WTC11 (cell line): ENCODE results near the gene PIWIL1.

Experiments used
- ATF1 ChIP-seq: sonication (generic); formaldehyde crosslinking; IDR thresholded peaks from 2 replicates; pipeline ENCODE4 v1.8.1; 2023; ENCODE audit warnings: mild to moderate bottlenecking, moderate library complexity, missing genetic modification reagents
- ATF6 ChIP-seq: sonication (generic); formaldehyde crosslinking; IDR thresholded peaks from 2 replicates; pipeline ENCODE4 v1.8.1; 2023; ENCODE audit warnings: mild to moderate bottlenecking, missing genetic modification reagents
- CTCF ChIP-seq: fragments of 200-600 bp; IDR thresholded peaks from 2 replicates; pipeline ENCODE4 v1.8.0; 2022; ENCODE audit warnings: antibody characterized with exemption
- STAT6 ChIP-seq: sonication (generic); formaldehyde crosslinking; conservative IDR thresholded peaks from 2 replicates; pipeline ENCODE4 v1.8.1; 2023; ENCODE audit warnings: mild to moderate bottlenecking, low read depth, missing genetic modification reagents, moderate library complexity
- TEAD1 ChIP-seq: sonication (generic); formaldehyde crosslinking; IDR thresholded peaks from 2 replicates; pipeline ENCODE4 v1.8.0; 2022; ENCODE audit warnings: mild to moderate bottlenecking, missing genetic modification reagents
- TEAD4 ChIP-seq: sonication (generic); formaldehyde crosslinking; IDR thresholded peaks from 2 replicates; pipeline ENCODE4 v1.8.0; 2022; ENCODE audit warnings: mild to moderate bottlenecking, missing genetic modification reagents
- USF1 ChIP-seq: sonication (generic); formaldehyde crosslinking; IDR thresholded peaks from 2 replicates; pipeline ENCODE4 v1.8.0; 2022; ENCODE audit warnings: mild to moderate bottlenecking, missing genetic modification reagents
- USF2 ChIP-seq: sonication (generic); formaldehyde crosslinking; IDR thresholded peaks from 2 replicates; pipeline ENCODE4 v1.8.1; 2023; ENCODE audit warnings: mild to moderate bottlenecking, missing genetic modification reagents, moderate library complexity
- ZNF263 ChIP-seq: sonication (generic); formaldehyde crosslinking; IDR thresholded peaks from 2 replicates; pipeline ENCODE4 v1.8.1; 2022; ENCODE audit warnings: low read depth, mild to moderate bottlenecking, moderate library complexity, missing genetic modification reagents
- ZNF317 ChIP-seq: sonication (generic); formaldehyde crosslinking; IDR thresholded peaks from 2 replicates; pipeline ENCODE4 v1.8.1; 2023; ENCODE audit warnings: low read depth, mild to moderate bottlenecking, moderate library complexity, missing genetic modification reagents, borderline replicate concordance
- ZNF396 ChIP-seq: fragments of 250-450 bp; sonication (Bioruptor Pico); IDR thresholded peaks from 2 replicates; pipeline ENCODE4 v1.8.0; 2021; ENCODE audit warnings: mild to moderate bottlenecking, moderate library complexity, borderline replicate concordance
- TF ChIP-seq, protein P1 (sequence below): fragments of 250-450 bp; sonication (Bioruptor Pico); IDR thresholded peaks from 2 replicates; pipeline ENCODE4 v1.8.0; 2021; ENCODE audit warnings: mild to moderate bottlenecking
- TF ChIP-seq, protein P2 (sequence below): sonication (generic); formaldehyde crosslinking; IDR thresholded peaks from 2 replicates; pipeline ENCODE4 v1.8.0; 2022; ENCODE audit warnings: mild to moderate bottlenecking, missing genetic modification reagents
- TF ChIP-seq, protein P3 (sequence below): sonication (generic); formaldehyde crosslinking; IDR thresholded peaks from 2 replicates; pipeline ENCODE4 v1.8.0; 2022; ENCODE audit warnings: mild to moderate bottlenecking, missing genetic modification reagents

- TF ChIP-seq CTCF (no peak), ZNF317 (CRISPR knock-in tag) (no peak), ATF6 (CRISPR knock-in tag) (no peak), TEAD1 (no peak), TEAD4 (CRISPR knock-in tag) (no peak), USF1 (CRISPR knock-in tag) (no peak), USF2 (CRISPR knock-in tag) (no peak), ZNF396 (no peak), ATF1 (CRISPR knock-in tag) (no peak), ZNF263 (CRISPR knock-in tag) (no peak), STAT6 (CRISPR knock-in tag) (no peak)
- TF ChIP-seq, protein P1, sequence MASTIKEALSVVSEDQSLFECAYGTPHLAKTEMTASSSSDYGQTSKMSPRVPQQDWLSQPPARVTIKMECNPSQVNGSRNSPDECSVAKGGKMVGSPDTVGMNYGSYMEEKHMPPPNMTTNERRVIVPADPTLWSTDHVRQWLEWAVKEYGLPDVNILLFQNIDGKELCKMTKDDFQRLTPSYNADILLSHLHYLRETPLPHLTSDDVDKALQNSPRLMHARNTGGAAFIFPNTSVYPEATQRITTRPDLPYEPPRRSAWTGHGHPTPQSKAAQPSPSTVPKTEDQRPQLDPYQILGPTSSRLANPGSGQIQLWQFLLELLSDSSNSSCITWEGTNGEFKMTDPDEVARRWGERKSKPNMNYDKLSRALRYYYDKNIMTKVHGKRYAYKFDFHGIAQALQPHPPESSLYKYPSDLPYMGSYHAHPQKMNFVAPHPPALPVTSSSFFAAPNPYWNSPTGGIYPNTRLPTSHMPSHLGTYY (CRISPR knock-in tag): no peak
- TF ChIP-seq, protein P2, sequence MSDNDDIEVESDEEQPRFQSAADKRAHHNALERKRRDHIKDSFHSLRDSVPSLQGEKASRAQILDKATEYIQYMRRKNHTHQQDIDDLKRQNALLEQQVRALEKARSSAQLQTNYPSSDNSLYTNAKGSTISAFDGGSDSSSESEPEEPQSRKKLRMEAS (CRISPR knock-in tag): no peak
- TF ChIP-seq, protein P3, sequence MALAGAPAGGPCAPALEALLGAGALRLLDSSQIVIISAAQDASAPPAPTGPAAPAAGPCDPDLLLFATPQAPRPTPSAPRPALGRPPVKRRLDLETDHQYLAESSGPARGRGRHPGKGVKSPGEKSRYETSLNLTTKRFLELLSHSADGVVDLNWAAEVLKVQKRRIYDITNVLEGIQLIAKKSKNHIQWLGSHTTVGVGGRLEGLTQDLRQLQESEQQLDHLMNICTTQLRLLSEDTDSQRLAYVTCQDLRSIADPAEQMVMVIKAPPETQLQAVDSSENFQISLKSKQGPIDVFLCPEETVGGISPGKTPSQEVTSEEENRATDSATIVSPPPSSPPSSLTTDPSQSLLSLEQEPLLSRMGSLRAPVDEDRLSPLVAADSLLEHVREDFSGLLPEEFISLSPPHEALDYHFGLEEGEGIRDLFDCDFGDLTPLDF: no peak
These were observed 18.5 kb downstream of the PIWIL1 start for GRCh38 chr12:130356222-130356621.
